ENCODE data around the gene DISC1.

DISC1 gene

DNA sequence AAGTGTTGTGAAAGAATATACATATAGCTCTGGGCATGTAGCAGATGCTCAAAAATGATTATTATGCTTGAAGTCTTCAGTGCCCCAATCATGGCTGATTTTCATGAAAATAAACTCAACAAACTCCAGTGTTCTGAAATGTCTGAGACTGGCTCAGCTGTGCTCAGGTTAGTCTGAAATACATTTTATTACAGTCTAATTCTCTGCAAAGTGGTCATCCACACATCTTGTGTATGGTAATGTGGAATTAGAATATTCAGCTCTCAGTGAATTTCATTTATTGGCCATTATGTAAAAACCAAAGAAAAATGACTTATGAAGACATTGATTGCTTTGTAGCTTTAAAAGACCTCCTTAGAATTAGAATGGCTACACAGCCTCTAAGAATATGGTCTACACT, 109.9 kb downstream of the DISC1 start:
- DNase-seq (ENCODE audit: low read depth in 1 of 2, low spot score in 1 of 2) = no peak
- Histone ChIP-seq H3K27me3 (ENCODE audit: insufficient read depth, poor library complexity, severe bottlenecking) (no peaks in the 10 kb centered on the region), H3K4me3 (replicated peaks; ENCODE audit: insufficient read depth, low read length) (no peak overlapping the region), H3K27ac (replicated peaks) (no peak overlapping the region)
- TF ChIP-seq POLR2AphosphoS5 (IDR thresholded peaks at IDR 0.05; ENCODE audit: low read depth) (no peak), SPI1 (IDR thresholded peaks at IDR 0.05; ENCODE audit: borderline replicate concordance, low read depth) (no peak)

DNA sequence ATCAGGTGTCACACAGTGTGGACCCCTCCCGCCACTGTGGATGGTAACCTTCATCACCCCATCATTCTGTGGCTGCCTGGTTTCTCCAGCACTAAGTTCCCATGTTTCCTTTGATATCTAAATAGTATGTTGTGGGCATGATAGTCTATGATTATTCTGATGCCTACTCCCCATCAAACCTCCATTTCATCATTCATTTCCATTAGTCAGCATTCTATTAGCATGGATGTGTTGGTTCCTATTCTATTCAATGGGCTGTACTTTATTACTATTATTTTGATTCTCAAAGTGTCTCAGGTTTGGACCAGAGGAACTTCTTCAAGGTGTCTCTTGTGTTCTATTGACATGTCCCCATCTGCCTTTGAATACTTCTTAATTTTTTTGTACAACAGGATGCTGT, 112.0 kb downstream of the DISC1 start:
- DNase-seq (ENCODE audit: low read depth in 1 of 2, low spot score in 1 of 2) = no peak
- TF ChIP-seq POLR2AphosphoS5 (IDR thresholded peaks at IDR 0.05; ENCODE audit: low read depth) (no peak), GABPA (IDR thresholded peaks at IDR 0.05; ENCODE audit: low read depth) (no peak), SPI1 (IDR thresholded peaks at IDR 0.05; ENCODE audit: borderline replicate concordance, low read depth) (no peak)
- TF ChIP-seq, protein P1, sequence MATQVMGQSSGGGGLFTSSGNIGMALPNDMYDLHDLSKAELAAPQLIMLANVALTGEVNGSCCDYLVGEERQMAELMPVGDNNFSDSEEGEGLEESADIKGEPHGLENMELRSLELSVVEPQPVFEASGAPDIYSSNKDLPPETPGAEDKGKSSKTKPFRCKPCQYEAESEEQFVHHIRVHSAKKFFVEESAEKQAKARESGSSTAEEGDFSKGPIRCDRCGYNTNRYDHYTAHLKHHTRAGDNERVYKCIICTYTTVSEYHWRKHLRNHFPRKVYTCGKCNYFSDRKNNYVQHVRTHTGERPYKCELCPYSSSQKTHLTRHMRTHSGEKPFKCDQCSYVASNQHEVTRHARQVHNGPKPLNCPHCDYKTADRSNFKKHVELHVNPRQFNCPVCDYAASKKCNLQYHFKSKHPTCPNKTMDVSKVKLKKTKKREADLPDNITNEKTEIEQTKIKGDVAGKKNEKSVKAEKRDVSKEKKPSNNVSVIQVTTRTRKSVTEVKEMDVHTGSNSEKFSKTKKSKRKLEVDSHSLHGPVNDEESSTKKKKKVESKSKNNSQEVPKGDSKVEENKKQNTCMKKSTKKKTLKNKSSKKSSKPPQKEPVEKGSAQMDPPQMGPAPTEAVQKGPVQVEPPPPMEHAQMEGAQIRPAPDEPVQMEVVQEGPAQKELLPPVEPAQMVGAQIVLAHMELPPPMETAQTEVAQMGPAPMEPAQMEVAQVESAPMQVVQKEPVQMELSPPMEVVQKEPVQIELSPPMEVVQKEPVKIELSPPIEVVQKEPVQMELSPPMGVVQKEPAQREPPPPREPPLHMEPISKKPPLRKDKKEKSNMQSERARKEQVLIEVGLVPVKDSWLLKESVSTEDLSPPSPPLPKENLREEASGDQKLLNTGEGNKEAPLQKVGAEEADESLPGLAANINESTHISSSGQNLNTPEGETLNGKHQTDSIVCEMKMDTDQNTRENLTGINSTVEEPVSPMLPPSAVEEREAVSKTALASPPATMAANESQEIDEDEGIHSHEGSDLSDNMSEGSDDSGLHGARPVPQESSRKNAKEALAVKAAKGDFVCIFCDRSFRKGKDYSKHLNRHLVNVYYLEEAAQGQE (IDR thresholded peaks at IDR 0.05; ENCODE audit: insufficient replicate concordance, low read depth) = no peak
- TF ChIP-seq, protein P2, sequence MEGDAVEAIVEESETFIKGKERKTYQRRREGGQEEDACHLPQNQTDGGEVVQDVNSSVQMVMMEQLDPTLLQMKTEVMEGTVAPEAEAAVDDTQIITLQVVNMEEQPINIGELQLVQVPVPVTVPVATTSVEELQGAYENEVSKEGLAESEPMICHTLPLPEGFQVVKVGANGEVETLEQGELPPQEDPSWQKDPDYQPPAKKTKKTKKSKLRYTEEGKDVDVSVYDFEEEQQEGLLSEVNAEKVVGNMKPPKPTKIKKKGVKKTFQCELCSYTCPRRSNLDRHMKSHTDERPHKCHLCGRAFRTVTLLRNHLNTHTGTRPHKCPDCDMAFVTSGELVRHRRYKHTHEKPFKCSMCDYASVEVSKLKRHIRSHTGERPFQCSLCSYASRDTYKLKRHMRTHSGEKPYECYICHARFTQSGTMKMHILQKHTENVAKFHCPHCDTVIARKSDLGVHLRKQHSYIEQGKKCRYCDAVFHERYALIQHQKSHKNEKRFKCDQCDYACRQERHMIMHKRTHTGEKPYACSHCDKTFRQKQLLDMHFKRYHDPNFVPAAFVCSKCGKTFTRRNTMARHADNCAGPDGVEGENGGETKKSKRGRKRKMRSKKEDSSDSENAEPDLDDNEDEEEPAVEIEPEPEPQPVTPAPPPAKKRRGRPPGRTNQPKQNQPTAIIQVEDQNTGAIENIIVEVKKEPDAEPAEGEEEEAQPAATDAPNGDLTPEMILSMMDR (IDR thresholded peaks at IDR 0.05; ENCODE audit: insufficient read depth, low read length) = no peak
- Histone ChIP-seq H3K27ac (replicated peaks) (no peak overlapping the region), H3K27me3 (ENCODE audit: insufficient read depth, poor library complexity, severe bottlenecking) (no peaks in the 10 kb centered on the region), H3K4me3 (replicated peaks; ENCODE audit: insufficient read depth, low read length) (no peak overlapping the region)

DNA sequence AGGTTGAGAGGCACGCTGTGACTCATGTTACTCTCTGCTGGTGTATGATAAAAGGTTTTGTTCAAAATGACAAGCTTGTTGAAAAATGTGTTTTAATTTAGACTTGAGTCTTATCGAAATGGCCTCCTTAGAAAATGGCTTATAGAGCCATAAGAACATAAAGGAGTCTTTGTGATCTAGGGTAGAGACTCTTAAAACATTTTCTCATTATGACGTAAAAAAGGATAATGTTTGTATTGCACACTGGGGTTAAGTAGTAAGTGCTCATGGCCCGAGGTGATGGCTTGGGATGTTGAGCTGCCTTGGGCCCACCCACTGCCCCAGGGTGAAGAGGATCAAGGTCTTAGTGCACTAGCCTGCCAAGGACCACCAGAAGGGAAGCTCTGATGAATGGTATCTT, 117.4 kb downstream of the DISC1 start:
- no peak for DNase-seq (ENCODE audit: low read depth in 1 of 2, low spot score in 1 of 2)
- H3K4me3 ChIP-seq (replicated peaks; ENCODE audit: insufficient read depth, low read length) = no peak overlapping the region
- H3K27ac ChIP-seq (replicated peaks) = no peak overlapping the region
- no peaks in the 10 kb centered on the region for H3K27me3 ChIP-seq (ENCODE audit: insufficient read depth, poor library complexity, severe bottlenecking)
- TF ChIP-seq SPI1 (IDR thresholded peaks at IDR 0.05; ENCODE audit: borderline replicate concordance, low read depth) (no peak), POLR2AphosphoS5 (IDR thresholded peaks at IDR 0.05; ENCODE audit: low read depth) (no peak), GABPA (IDR thresholded peaks at IDR 0.05; ENCODE audit: low read depth) (no peak)
- TF ChIP-seq, protein P1 (IDR thresholded peaks at IDR 0.05; ENCODE audit: insufficient replicate concordance, low read depth) = no peak
- TF ChIP-seq, protein P2 (IDR thresholded peaks at IDR 0.05; ENCODE audit: insufficient read depth, low read length) = no peak

DNA sequence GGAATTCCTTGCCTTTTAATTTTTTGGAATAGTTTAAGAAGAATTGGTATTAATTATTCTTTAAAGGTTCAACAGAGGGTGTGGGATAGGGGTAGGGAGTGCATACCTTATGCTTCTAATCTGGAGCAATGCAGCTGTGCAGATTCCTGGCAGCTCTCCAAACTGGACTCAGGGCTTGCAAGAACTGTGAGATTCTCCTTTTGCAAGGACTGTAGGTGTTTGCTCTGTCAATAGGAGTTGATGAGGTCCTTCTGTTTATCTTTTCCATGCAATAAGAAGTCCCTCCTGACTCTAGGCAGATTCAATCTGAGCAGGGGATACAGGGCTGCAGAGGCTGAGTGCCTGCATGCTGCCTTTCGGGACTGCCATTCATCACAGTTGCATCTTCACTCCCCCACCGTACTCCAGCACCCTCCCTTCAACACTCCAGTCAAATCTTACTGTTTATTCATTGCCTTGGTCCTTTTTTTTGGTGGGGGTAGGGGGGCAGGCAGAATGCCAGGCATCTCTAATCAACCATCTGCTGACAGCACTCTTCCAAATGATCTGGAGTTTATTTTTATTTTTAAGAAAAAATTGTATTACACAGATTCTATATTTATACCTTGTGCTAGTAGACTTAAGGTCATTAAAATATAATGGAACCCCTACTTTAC, 122.3 kb downstream of the DISC1 start:
- H3K27me3 ChIP-seq (ENCODE audit: insufficient read depth, poor library complexity, severe bottlenecking) = no peaks in the 10 kb centered on the region
- no peak for DNase-seq (ENCODE audit: low read depth in 1 of 2, low spot score in 1 of 2)
- H3K4me3 ChIP-seq (replicated peaks; ENCODE audit: insufficient read depth, low read length) = no peak overlapping the region
- no peak overlapping the region for H3K27ac ChIP-seq (replicated peaks)
- TF ChIP-seq, protein P1 (IDR thresholded peaks at IDR 0.05; ENCODE audit: insufficient replicate concordance, low read depth) = no peak
- TF ChIP-seq POLR2AphosphoS5 (IDR thresholded peaks at IDR 0.05; ENCODE audit: low read depth) = no peak

All from HL-60 (cell line).